IMR-90 (cell line): ENCODE results near the gene CDS2. TPM values are rescaled to one million over a fixed set of nuclear protein-coding genes. Genes with fewer than 3 reads are reported as not detected.

Experiments
- ATAC-seq: fragments of 200-7000 bp; cut with Tn5 transposase; 2 replicates; pipeline ENCODE4 v1.9.1; 2020; ENCODE audit warnings: low read depth, mild to moderate bottlenecking, moderate library complexity
- BruUV-seq: library from RNA; stranded (reverse); fragments of 400-500 nt; replicated peaks from 2 replicates; lab custom pipeline; 2021; lab: Mats Ljungman, UMichigan
- CTCF ChIA-PET: fragments of 300-600 bp; formaldehyde crosslinking; extraction: SDS; loops from one replicate; lab custom pipeline; 2021; ENCODE audit warnings: antibody characterized with exemption; lab: Yijun Ruan, JAX
- POLR2A ChIA-PET: fragments of 300-600 bp; sonication (Branson Sonifier 250); formaldehyde crosslinking; loops from one replicate; lab custom pipeline; 2022; ENCODE audit warnings: antibody characterized with exemption; ENCODE audit not compliant: unreplicated experiment; lab: Charles Lee
- DNase-seq: peaks from one replicate; pipeline ENCODE4 v3.0.0; 2013
- H2AFZ ChIP-seq: replicated peaks from 2 replicates; pipeline ENCODE3; 2013; ENCODE audit warnings: low read length, mild to moderate bottlenecking; ENCODE audit not compliant: poor library complexity
- H2AK5ac ChIP-seq: 2 replicates; pipeline ENCODE4 v1.6.1; 2013; ENCODE audit warnings: low read depth, low read length, inconsistent platforms
- H2AK9ac ChIP-seq: replicated peaks from 2 replicates; pipeline ENCODE3; 2013; ENCODE audit warnings: mild to moderate bottlenecking, low read depth, low read length, moderate library complexity; ENCODE audit not compliant: poor library complexity
- H2BK120ac ChIP-seq: 2 replicates; pipeline ENCODE4 v1.6.1; 2013; ENCODE audit warnings: low read depth, low read length, inconsistent platforms
- H2BK15ac ChIP-seq: 3 replicates; pipeline ENCODE4 v1.6.1; 2013; ENCODE audit warnings: low read depth, low read length, inconsistent platforms
- H2BK20ac ChIP-seq: 2 replicates; pipeline ENCODE4 v1.6.1; 2013; ENCODE audit warnings: low read depth, mild to moderate bottlenecking, inconsistent platforms, low read length, moderate library complexity
- H2BK5ac ChIP-seq: 2 replicates; pipeline ENCODE4 v1.6.1; 2013; ENCODE audit warnings: mild to moderate bottlenecking, low read depth, low read length, inconsistent platforms; ENCODE audit not compliant: poor library complexity, severe bottlenecking
- H3K14ac ChIP-seq: replicated peaks from 2 replicates; pipeline ENCODE4 v1.6.1; 2013; ENCODE audit warnings: low read depth, low read length, inconsistent platforms
- H3K18ac ChIP-seq: 2 replicates; pipeline ENCODE4 v1.6.1; 2013; ENCODE audit warnings: low read depth, low read length, control low read depth
- H3K23ac ChIP-seq: 2 replicates; pipeline ENCODE4 v1.6.1; 2013; ENCODE audit warnings: low read depth, low read length, inconsistent platforms
- H3K27ac ChIP-seq: 2 replicates; pipeline ENCODE4 v1.5.1; 2013; ENCODE audit warnings: mild to moderate bottlenecking, control low read depth, low read length; ENCODE audit not compliant: insufficient read depth
- H3K27me3 ChIP-seq: 2 replicates; pipeline ENCODE4 v1.6.1; 2013; ENCODE audit warnings: low read length; ENCODE audit not compliant: control insufficient read depth, insufficient read depth
- H3K36me3 ChIP-seq: 2 replicates; pipeline ENCODE4 v1.6.1; 2013; ENCODE audit warnings: low read length, mixed read lengths; ENCODE audit not compliant: control insufficient read depth, insufficient read depth
- H3K4ac ChIP-seq: 2 replicates; pipeline ENCODE4 v1.6.1; 2013; ENCODE audit warnings: low read depth, low read length, inconsistent platforms
- H3K4me1 ChIP-seq: 2 replicates; pipeline ENCODE4 v1.6.1; 2013; ENCODE audit warnings: low read length, mixed read lengths; ENCODE audit not compliant: control insufficient read depth, insufficient read depth
- H3K4me2 ChIP-seq: 2 replicates; pipeline ENCODE4 v1.6.1; 2013; ENCODE audit warnings: low read depth, mild to moderate bottlenecking, control low read depth, low read length, moderate library complexity
- H3K4me3 ChIP-seq: 2 replicates; pipeline ENCODE4 v1.5.1; 2013; ENCODE audit warnings: low read depth, mild to moderate bottlenecking, control low read depth, low read length, moderate library complexity; ENCODE audit not compliant: insufficient read depth
- H3K56ac ChIP-seq: 2 replicates; pipeline ENCODE4 v1.6.1; 2013; ENCODE audit warnings: low read length, inconsistent platforms; ENCODE audit not compliant: insufficient read depth; ENCODE audit errors: extremely low read depth
- H3K79me1 ChIP-seq, 2 experiments: 2 replicates each; pipeline ENCODE4 v1.6.1; 2013; ENCODE audit warnings: low read length in 2 of 2, inconsistent platforms in 1 of 2, low read depth in 1 of 2
- H3K9ac ChIP-seq: 2 replicates; pipeline ENCODE4 v1.6.1; 2013; ENCODE audit warnings: low read depth, low read length, control low read depth
- H3K9me1 ChIP-seq: 2 replicates; pipeline ENCODE4 v1.6.1; 2013; ENCODE audit warnings: low read length, inconsistent platforms; ENCODE audit not compliant: insufficient read depth
- H3K9me3 ChIP-seq: 2 replicates; pipeline ENCODE4 v1.6.1; 2013; ENCODE audit warnings: low read length; ENCODE audit not compliant: control insufficient read depth, insufficient read depth
- H4K20me1 ChIP-seq: 2 replicates; pipeline ENCODE4 v1.6.1; 2013; ENCODE audit warnings: low read length, inconsistent platforms; ENCODE audit not compliant: insufficient read depth
- H4K5ac ChIP-seq: 2 replicates; pipeline ENCODE4 v1.6.1; 2013; ENCODE audit warnings: mild to moderate bottlenecking, low read depth, low read length, control low read depth
- H4K8ac ChIP-seq, 2 experiments: 2 replicates each; pipeline ENCODE4 v1.6.1; 2013; ENCODE audit warnings: low read depth in 2 of 2, low read length in 2 of 2, control low read depth in 1 of 2, inconsistent platforms in 1 of 2
- H4K91ac ChIP-seq: 2 replicates; pipeline ENCODE4 v1.6.1; 2013; ENCODE audit warnings: low read depth, low read length, inconsistent platforms; ENCODE audit not compliant: insufficient read depth
- FOS ChIP-seq: fragments of 150-350 bp; IDR thresholded peaks from 2 replicates; pipeline ENCODE4 v1.6.1; 2016; ENCODE audit warnings: low read depth, low read length
- MAZ ChIP-seq: IDR thresholded peaks from 2 replicates; pipeline ENCODE4 v1.6.1; 2012; ENCODE audit warnings: low read depth, mild to moderate bottlenecking, low read length, improper control_type of control experiment, moderate library complexity, borderline replicate concordance
- POLR2A ChIP-seq: IDR thresholded peaks from 2 replicates; pipeline ENCODE4 v1.6.1; 2012; ENCODE audit warnings: mild to moderate bottlenecking, low read depth, low read length
- RAD21 ChIP-seq: IDR thresholded peaks from 2 replicates; pipeline ENCODE4 v1.6.1; 2012; ENCODE audit warnings: low read length, improper control_type of control experiment
- SMC3 ChIP-seq: fragments of 150-350 bp; IDR thresholded peaks from 2 replicates; pipeline ENCODE4 v1.6.1; 2016; ENCODE audit warnings: low read depth, mild to moderate bottlenecking, antibody characterized with exemption, low read length, moderate library complexity
- USF2 ChIP-seq: fragments of 150-350 bp; IDR thresholded peaks from 2 replicates; pipeline ENCODE4 v1.6.1; 2017; ENCODE audit warnings: mild to moderate bottlenecking, antibody characterized with exemption, low read length, low read depth
- WGBS, 2 experiments: methylation state at CpG; one replicate each; pipeline versions ENCODE4 v1.1.5 to v1.1.7; 2013; ENCODE audit warnings: missing lambda C conversion rate in 2 of 2; ENCODE audit not compliant: insufficient read length in 1 of 2; ENCODE audit errors: extremely low coverage in 2 of 2; 5-methylcytosine and 5-hydroxymethylcytosine counted together
- dilution Hi-C: fragments of 300-500 bp; cut with HindIII; formaldehyde crosslinking; loops from one replicate; pipeline ENCODE4 v1.14.3; 2018; ENCODE audit warnings: low sequenced_read_pairs; ENCODE audit not compliant: unreplicated experiment
- in situ Hi-C: fragments of 300-500 bp; cut with MboI; formaldehyde crosslinking; loops from 3 replicates; pipeline ENCODE4 v1.14.3; 2019; ENCODE audit warnings: low sequenced_read_pairs, inconsistent platforms, mixed read lengths
- intact Hi-C: fragments of 100-400 bp; cut with micrococcal nuclease; formaldehyde crosslinking; loops from 2 replicates; pipeline ENCODE4 v1.10.0; 2022
- polyA plus RNA-seq, 3 experiments: library from polyadenylated mRNA; depleted of rRNA; stranded (reverse); fragments of >200 nt; gene quantifications; 2 replicates each; pipeline ENCODE4 v1.2.3, GENCODE V29; 2012; ENCODE audit warnings: low replicate concordance in 1 of 3
- total RNA-seq: library from RNA; depleted of rRNA; stranded (reverse); fragments of >200 nt; gene quantifications from 2 replicates; pipeline ENCODE4 v1.2.3, GENCODE V29; 2012

The CDS2 gene
- total and polyA plus RNA-seq, 2 of the 4 experiments (the other 2 are of a cell fraction): 17.0 to 47.1 TPM

DNA sequence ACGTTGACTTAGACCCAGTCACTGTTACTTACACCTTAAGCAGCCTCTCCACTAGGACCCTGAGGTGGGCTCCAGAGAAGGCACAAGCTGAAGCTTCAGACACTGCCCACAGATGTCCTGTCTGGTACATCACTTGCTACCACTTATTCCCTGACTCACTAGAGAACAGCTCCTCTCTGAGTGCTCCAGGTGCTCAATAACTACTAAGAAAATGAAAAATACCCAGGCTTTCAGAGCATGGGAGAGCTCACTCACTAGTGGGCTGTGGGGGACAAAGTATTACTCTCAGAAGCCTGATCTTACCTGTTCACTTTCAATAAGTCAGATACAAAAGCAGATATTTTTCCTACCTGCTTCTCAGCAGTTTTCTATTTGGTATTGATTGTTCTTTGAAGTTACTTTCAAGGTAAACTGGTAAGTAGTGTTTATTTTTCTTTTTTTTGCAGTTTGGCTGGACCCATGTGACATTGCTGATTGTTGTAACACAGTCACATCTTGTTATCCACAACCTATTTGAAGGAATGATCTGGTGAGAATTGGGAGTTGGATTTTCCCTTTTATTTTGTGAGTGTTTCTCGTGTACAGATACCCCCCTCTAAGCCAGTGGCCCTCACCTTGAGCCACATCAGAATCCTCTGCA lies 55.9 kb downstream of the CDS2 start:
- no peak overlapping the region for H3K56ac ChIP-seq
- H3K9ac ChIP-seq: no peak overlapping the region
- no peak overlapping the region; the same call in 1 of the 2 replicates for H3K18ac ChIP-seq
- in situ Hi-C loops: no loop called here
- H3K4me3 ChIP-seq: no peak overlapping the region
- DNase-seq: no peak
- H3K27ac ChIP-seq: no peak overlapping the region
- H2BK120ac ChIP-seq: peak overlapping the region; percentile 10; the same call in 1 of the 2 replicates
- no peak overlapping the region for H4K5ac ChIP-seq
- H4K8ac ChIP-seq: peak overlapping the region in 1 of 2 experiments; percentile 12; a peak in 1 of 4 replicates
- H3K23ac ChIP-seq: peak overlapping the region; percentile 73; the same call in 1 of the 2 replicates
- peak overlapping the region; percentile 61; the same call in 1 of the 3 replicates for H2BK15ac ChIP-seq
- 0 out of 2 replicates have a peak overlapping the region, but pooled peaks have one; percentile 2 for H4K91ac ChIP-seq
- H3K4me1 ChIP-seq: peaks cover 10% of the 10 kb centered on the region
- no peak overlapping the region for H2AK9ac ChIP-seq
- ATAC-seq: no peak
- peaks cover 9% of the 10 kb centered on the region for H3K9me1 ChIP-seq
- H3K27me3 ChIP-seq: no peaks in the 10 kb centered on the region
- 0 out of 2 replicates have a peak overlapping the region, but pooled peaks have one; percentile 44 for H3K4ac ChIP-seq
- ChIA-PET CTCF (interaction anchor here (1.8 to 4.0 kb wide), 2 partner anchors 56 kb away, joined by 7 to 15 read pairs; partner anchors contain the start of gene CDS2), POLR2A (no interaction called here)
- TF ChIP-seq RAD21 (no peak), USF2 (no peak), FOS (no peak), SMC3 (no peak), MAZ (no peak), POLR2A (no peak)
- peak overlapping the region; percentile 35; the same call in 1 of the 2 replicates for H2AK5ac ChIP-seq
- WGBS, 2 experiments: no CpG with 5 or more reads among the region's 2 CpGs
- no peak overlapping the region for H3K4me2 ChIP-seq
- H2BK20ac ChIP-seq: peak overlapping the region; percentile 30; the same call in 1 of the 2 replicates
- no peaks in the 10 kb centered on the region for H3K9me3 ChIP-seq
- dilution Hi-C loops: no loop called here
- peaks cover 16 to 36% of the 10 kb centered on the region in 2 experiments; a peak in 3 of 4 replicates for H3K79me1 ChIP-seq
- peaks cover 6% of the 10 kb centered on the region; the same call in 1 of the 2 replicates for H4K20me1 ChIP-seq
- no TSS peak for BruUV-seq
- H3K14ac ChIP-seq: peak overlapping the region; percentile 70
- H3K36me3 ChIP-seq: peaks cover 27% of the 10 kb centered on the region
- intact Hi-C loops: loop anchor here (5.0 kb wide), 1 partner anchor 40 kb away; no protein-coding TSS in a partner anchor
- no peak overlapping the region for H2AFZ ChIP-seq
- H2BK5ac ChIP-seq: no peak overlapping the region
